Measurements from ENCODE around the gene PTPRT.

DNA sequence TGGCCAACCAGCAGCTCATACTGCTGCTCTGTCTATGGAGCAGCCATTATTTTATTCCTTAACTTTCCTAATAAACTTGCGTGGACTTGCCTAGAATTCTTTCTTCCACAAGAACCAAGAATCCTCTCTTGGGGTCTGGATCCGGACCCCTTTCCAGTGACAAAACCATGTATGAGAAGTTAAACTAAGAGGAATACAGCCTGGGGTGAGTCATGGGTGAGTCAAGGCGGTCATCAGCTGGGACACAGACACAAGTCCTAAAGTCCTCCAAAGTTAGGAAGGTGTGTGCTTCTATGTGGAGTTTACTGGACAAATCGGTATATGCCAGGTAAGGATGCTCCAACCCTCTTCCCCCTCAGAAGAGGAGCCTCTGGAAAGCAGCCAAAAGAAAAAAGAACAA is 881.5 kb downstream of the PTPRT start:
- no peak for TF ChIP-seq BCL11B (tag by site-specific recombination; IDR thresholded peaks at IDR 0.05; ENCODE audit: low read depth)
- TF ChIP-seq ZFHX2 (tag by site-specific recombination; conservative IDR thresholded peaks at IDR 0.05): no peak
- no peak for TF ChIP-seq YY1 (tag by site-specific recombination; IDR thresholded peaks at IDR 0.05)
- TF ChIP-seq, protein P1, sequence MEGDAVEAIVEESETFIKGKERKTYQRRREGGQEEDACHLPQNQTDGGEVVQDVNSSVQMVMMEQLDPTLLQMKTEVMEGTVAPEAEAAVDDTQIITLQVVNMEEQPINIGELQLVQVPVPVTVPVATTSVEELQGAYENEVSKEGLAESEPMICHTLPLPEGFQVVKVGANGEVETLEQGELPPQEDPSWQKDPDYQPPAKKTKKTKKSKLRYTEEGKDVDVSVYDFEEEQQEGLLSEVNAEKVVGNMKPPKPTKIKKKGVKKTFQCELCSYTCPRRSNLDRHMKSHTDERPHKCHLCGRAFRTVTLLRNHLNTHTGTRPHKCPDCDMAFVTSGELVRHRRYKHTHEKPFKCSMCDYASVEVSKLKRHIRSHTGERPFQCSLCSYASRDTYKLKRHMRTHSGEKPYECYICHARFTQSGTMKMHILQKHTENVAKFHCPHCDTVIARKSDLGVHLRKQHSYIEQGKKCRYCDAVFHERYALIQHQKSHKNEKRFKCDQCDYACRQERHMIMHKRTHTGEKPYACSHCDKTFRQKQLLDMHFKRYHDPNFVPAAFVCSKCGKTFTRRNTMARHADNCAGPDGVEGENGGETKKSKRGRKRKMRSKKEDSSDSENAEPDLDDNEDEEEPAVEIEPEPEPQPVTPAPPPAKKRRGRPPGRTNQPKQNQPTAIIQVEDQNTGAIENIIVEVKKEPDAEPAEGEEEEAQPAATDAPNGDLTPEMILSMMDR (tag by site-specific recombination; IDR thresholded peaks at IDR 0.05): no peak
- no peak for TF ChIP-seq ZXDB (tag by site-specific recombination; IDR thresholded peaks at IDR 0.05)
- TF ChIP-seq, protein P2, sequence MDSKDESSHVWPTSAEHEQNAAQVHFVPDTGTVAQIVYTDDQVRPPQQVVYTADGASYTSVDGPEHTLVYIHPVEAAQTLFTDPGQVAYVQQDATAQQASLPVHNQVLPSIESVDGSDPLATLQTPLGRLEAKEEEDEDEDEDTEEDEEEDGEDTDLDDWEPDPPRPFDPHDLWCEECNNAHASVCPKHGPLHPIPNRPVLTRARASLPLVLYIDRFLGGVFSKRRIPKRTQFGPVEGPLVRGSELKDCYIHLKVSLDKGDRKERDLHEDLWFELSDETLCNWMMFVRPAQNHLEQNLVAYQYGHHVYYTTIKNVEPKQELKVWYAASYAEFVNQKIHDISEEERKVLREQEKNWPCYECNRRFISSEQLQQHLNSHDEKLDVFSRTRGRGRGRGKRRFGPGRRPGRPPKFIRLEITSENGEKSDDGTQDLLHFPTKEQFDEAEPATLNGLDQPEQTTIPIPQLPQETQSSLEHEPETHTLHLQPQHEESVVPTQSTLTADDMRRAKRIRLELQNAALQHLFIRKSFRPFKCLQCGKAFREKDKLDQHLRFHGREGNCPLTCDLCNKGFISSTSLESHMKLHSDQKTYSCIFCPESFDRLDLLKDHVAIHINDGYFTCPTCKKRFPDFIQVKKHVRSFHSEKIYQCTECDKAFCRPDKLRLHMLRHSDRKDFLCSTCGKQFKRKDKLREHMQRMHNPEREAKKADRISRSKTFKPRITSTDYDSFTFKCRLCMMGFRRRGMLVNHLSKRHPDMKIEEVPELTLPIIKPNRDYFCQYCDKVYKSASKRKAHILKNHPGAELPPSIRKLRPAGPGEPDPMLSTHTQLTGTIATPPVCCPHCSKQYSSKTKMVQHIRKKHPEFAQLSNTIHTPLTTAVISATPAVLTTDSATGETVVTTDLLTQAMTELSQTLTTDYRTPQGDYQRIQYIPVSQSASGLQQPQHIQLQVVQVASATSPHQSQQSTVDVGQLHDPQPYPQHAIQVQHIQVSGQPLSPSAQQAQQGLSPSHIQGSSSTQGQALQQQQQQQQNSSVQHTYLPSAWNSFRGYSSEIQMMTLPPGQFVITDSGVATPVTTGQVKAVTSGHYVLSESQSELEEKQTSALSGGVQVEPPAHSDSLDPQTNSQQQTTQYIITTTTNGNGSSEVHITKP (tag by site-specific recombination; IDR thresholded peaks at IDR 0.05): no peak
- TF ChIP-seq, protein P3, sequence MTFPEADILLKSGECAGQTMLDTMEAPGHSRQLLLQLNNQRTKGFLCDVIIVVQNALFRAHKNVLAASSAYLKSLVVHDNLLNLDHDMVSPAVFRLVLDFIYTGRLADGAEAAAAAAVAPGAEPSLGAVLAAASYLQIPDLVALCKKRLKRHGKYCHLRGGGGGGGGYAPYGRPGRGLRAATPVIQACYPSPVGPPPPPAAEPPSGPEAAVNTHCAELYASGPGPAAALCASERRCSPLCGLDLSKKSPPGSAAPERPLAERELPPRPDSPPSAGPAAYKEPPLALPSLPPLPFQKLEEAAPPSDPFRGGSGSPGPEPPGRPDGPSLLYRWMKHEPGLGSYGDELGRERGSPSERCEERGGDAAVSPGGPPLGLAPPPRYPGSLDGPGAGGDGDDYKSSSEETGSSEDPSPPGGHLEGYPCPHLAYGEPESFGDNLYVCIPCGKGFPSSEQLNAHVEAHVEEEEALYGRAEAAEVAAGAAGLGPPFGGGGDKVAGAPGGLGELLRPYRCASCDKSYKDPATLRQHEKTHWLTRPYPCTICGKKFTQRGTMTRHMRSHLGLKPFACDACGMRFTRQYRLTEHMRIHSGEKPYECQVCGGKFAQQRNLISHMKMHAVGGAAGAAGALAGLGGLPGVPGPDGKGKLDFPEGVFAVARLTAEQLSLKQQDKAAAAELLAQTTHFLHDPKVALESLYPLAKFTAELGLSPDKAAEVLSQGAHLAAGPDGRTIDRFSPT (tag by site-specific recombination; IDR thresholded peaks at IDR 0.05): no peak
- TF ChIP-seq ZNF274 (IDR thresholded peaks at IDR 0.05; ENCODE audit: low read length): no peak
- TF ChIP-seq ZNF274 (tag by site-specific recombination; IDR thresholded peaks at IDR 0.05; ENCODE audit: borderline replicate concordance): no peak
- TF ChIP-seq, protein P4, sequence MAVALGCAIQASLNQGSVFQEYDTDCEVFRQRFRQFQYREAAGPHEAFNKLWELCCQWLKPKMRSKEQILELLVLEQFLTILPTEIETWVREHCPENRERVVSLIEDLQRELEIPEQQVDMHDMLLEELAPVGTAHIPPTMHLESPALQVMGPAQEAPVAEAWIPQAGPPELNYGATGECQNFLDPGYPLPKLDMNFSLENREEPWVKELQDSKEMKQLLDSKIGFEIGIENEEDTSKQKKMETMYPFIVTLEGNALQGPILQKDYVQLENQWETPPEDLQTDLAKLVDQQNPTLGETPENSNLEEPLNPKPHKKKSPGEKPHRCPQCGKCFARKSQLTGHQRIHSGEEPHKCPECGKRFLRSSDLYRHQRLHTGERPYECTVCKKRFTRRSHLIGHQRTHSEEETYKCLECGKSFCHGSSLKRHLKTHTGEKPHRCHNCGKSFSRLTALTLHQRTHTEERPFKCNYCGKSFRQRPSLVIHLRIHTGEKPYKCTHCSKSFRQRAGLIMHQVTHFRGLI (tag by site-specific recombination; IDR thresholded peaks at IDR 0.05): no peak
- TF ChIP-seq ZNF292 (tag by site-specific recombination; IDR thresholded peaks at IDR 0.05; ENCODE audit: borderline replicate concordance, low read depth): no peak
